HL-60 (cell line): ENCODE results near the gene NAA80.
"Not testable (repeated sequence)": the region's sequence is repeated elsewhere in the genome, so short reads cannot be mapped to it uniquely, and the experiment has no call there.

Source experiments
- DNase-seq, 2 experiments: peaks; one replicate each; pipeline ENCODE4 v3.0.0-alpha.2; 2010 to 2020; ENCODE audit warnings: low read depth in 1 of 2, low spot score in 1 of 2
- H3K27ac ChIP-seq: fragments of 250-450 bp; sonication (Bioruptor Pico); replicated peaks from 2 replicates; pipeline ENCODE4 v1.5.1; 2020; ENCODE audit warnings: mild to moderate bottlenecking, moderate library complexity
- H3K27me3 ChIP-seq: fragments of 250-450 bp; sonication (Bioruptor Pico); 2 replicates; pipeline ENCODE4 v1.5.1; 2021; ENCODE audit warnings: mild to moderate bottlenecking, moderate library complexity; ENCODE audit not compliant: insufficient read depth, poor library complexity, severe bottlenecking
- H3K4me3 ChIP-seq: replicated peaks from 2 replicates; pipeline ENCODE4 v1.5.1; 2011; ENCODE audit warnings: mild to moderate bottlenecking, control low read depth, low read length; ENCODE audit not compliant: insufficient read depth
- GABPA ChIP-seq: IDR thresholded peaks from 2 replicates; pipeline ENCODE4 v1.6.1; 2012; ENCODE audit warnings: low read depth
- POLR2AphosphoS5 ChIP-seq: IDR thresholded peaks from 2 replicates; pipeline ENCODE4 v1.6.1; 2012; ENCODE audit warnings: low read depth
- SPI1 ChIP-seq: IDR thresholded peaks from 2 replicates; pipeline ENCODE4 v1.6.1; 2012; ENCODE audit warnings: low read depth, mild to moderate bottlenecking, borderline replicate concordance
- TF ChIP-seq, protein P1 (sequence below): IDR thresholded peaks from one replicate; pipeline ENCODE4 v1.5.1; 2011; ENCODE audit warnings: low read length, control low read depth, inconsistent platforms; ENCODE audit not compliant: insufficient read depth
- TF ChIP-seq, protein P2 (sequence below): IDR thresholded peaks from 2 replicates; pipeline ENCODE4 v1.6.1; 2012; ENCODE audit warnings: low read depth; ENCODE audit not compliant: insufficient replicate concordance

The NAA80 gene

DNA sequence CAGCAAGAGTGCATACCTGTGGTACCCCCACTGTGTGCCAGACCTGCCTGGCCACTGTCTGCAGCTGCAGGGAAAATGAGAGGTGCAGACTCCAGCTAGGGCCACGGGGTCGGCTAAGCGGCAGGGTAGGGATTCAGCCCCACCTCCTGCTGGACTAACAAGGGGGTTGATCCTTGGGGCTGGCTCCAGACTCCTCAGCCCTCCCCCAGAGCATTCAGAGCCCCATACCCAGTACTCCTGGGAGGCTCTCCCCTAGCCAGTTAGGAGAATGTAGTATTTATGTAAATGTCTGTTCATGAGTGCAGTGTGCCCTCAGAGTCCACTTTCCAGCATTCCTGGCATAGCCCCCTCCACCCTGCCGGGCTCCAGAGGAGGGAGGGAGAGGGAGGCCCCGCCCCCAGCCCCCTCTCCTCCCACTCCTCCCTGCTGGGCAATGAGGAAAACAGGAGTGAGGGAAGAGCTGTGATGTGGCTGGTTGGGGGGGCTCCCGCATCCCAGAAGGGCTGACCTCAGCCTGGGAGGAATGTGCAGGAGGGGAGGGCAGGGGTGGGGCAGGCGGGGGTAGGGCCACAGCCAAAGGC is 34.7 kb downstream of the NAA80 start:
- no peak overlapping the region for H3K4me3 ChIP-seq
- H3K27ac ChIP-seq = no peak overlapping the region
- H3K27me3 ChIP-seq = peaks cover 16% of the 10 kb centered on the region
- no peak for DNase-seq
- TF ChIP-seq, protein P1, sequence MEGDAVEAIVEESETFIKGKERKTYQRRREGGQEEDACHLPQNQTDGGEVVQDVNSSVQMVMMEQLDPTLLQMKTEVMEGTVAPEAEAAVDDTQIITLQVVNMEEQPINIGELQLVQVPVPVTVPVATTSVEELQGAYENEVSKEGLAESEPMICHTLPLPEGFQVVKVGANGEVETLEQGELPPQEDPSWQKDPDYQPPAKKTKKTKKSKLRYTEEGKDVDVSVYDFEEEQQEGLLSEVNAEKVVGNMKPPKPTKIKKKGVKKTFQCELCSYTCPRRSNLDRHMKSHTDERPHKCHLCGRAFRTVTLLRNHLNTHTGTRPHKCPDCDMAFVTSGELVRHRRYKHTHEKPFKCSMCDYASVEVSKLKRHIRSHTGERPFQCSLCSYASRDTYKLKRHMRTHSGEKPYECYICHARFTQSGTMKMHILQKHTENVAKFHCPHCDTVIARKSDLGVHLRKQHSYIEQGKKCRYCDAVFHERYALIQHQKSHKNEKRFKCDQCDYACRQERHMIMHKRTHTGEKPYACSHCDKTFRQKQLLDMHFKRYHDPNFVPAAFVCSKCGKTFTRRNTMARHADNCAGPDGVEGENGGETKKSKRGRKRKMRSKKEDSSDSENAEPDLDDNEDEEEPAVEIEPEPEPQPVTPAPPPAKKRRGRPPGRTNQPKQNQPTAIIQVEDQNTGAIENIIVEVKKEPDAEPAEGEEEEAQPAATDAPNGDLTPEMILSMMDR = no peak
- TF ChIP-seq POLR2AphosphoS5 (no peak), GABPA (no peak), SPI1 (no peak)
- TF ChIP-seq, protein P2, sequence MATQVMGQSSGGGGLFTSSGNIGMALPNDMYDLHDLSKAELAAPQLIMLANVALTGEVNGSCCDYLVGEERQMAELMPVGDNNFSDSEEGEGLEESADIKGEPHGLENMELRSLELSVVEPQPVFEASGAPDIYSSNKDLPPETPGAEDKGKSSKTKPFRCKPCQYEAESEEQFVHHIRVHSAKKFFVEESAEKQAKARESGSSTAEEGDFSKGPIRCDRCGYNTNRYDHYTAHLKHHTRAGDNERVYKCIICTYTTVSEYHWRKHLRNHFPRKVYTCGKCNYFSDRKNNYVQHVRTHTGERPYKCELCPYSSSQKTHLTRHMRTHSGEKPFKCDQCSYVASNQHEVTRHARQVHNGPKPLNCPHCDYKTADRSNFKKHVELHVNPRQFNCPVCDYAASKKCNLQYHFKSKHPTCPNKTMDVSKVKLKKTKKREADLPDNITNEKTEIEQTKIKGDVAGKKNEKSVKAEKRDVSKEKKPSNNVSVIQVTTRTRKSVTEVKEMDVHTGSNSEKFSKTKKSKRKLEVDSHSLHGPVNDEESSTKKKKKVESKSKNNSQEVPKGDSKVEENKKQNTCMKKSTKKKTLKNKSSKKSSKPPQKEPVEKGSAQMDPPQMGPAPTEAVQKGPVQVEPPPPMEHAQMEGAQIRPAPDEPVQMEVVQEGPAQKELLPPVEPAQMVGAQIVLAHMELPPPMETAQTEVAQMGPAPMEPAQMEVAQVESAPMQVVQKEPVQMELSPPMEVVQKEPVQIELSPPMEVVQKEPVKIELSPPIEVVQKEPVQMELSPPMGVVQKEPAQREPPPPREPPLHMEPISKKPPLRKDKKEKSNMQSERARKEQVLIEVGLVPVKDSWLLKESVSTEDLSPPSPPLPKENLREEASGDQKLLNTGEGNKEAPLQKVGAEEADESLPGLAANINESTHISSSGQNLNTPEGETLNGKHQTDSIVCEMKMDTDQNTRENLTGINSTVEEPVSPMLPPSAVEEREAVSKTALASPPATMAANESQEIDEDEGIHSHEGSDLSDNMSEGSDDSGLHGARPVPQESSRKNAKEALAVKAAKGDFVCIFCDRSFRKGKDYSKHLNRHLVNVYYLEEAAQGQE = no peak

DNA sequence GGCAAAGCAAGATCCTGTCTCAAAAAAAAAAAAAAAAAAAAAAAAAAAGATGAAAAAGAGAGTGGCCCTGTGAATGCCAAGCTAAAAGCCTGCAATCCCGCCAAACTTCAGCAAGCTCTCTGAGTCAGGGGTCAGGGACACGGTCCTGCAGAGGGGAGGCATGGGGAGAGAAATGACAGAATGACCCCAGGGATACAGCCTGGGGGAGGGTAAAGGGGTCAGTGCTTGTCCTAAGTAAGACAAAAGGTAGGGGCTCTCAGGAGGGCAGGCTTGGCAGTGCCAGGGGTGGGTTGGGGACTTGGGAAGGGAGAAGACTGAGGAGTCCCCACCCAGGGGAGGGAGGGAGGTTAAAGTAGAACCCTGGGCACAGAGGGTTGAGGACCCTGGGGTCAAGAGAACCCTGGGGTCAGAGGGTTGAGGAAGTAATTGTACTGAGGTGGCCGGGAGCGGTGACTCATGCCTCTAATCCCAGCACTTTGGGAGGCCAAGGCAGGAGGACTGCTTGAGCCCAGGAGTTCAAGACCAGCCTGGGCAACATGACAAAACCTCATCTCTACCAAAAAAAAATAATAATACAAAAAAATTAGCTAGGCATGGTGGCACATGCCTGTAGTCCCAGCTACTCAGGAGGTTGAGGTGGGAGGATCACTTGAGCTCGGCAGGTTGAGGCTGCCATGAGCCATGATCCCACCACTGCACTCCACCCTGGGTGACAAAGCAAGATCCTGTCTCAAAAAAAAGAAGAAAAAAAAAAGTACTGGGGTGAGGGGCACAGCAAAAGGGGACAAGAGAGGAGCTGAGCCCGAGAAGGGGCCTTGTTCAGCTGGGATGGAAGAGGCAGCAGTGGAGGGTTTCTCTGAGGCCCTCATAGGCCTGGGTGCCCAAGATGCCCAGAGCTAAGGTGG is 35.5 kb downstream of the NAA80 start:
- peaks cover 16% of the 10 kb centered on the region for H3K27me3 ChIP-seq
- H3K4me3 ChIP-seq = no peak overlapping the region
- H3K27ac ChIP-seq = no peak overlapping the region
- no peak for TF ChIP-seq SPI1
- no peak for TF ChIP-seq GABPA
- TF ChIP-seq, protein P1 = no peak
- TF ChIP-seq, protein P2 = no peak
- no peak for TF ChIP-seq POLR2AphosphoS5
- no peak for DNase-seq

DNA sequence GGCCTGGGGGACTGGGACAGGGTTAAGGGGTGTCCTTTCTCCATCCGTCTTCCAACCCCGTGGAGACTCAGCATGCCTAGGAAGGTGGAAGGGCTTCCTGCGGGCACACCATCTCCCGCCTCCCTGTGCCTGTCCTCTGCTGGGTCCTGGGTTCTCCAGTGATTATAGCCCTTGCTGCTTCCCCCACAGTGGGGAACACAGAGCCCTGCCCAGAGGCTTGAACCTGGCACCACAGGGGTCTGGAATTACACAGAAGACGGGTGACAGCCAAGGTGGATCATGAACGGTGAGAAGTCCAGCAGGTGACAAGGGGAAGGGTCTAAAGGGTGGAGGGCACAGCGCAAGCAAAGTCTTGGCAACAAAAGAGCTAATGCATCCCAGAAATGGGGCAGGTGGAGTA is 36.4 kb downstream of the NAA80 start:
- TF ChIP-seq POLR2AphosphoS5 (no peak), SPI1 (no peak), GABPA (no peak)
- TF ChIP-seq, protein P2 = no peak
- TF ChIP-seq, protein P1 = no peak
- DNase-seq = no peak
- peaks cover 13% of the 10 kb centered on the region for H3K27me3 ChIP-seq
- no peak overlapping the region for H3K27ac ChIP-seq
- H3K4me3 ChIP-seq = no peak overlapping the region

DNA sequence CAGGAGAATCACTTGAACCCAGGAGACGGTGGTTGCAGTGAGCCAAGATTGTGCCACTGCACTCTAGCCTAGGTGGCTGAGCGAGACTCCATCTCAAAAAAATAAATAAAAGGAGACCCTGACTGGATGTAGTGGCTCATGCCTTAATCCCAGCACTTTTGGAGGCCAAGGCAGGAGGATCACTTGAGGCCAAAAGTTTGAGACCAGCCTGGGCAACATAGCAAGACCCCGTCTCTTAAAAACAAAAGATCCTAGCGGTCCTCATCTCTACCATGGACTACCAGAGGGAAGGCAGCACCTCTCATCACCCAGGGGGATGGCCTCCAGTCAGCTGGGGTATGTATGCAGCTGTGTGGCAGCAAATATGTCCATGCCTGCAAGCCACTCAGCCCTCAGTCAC is 37.0 kb downstream of the NAA80 start:
- not testable (repeated sequence) for DNase-seq, H3K27me3 ChIP-seq, H3K27ac ChIP-seq, H3K4me3 ChIP-seq
